Aorta (tissue), 5 donors: Measurements from ENCODE around the gene CERT1. TPM values are rescaled to one million over a fixed set of nuclear protein-coding genes. Genes with fewer than 3 reads are reported as not detected.
"Not testable (repeated sequence)": the region's sequence is repeated elsewhere in the genome, so short reads cannot be mapped to it uniquely, and the experiment has no call there.

Source experiments
- ATAC-seq: fragments of 200-7000 bp; cut with Tn5 transposase; one replicate; pipeline ENCODE4 v1.9.1; 2022; ENCODE audit warnings: moderate library complexity; ENCODE audit not compliant: low FRiP score
- DNase-seq, 2 donors: peaks; one replicate each; pipeline ENCODE4 v3.0.0-alpha.2; 2020
- H3K27ac ChIP-seq, 2 donors: one replicate each; pipeline ENCODE4 v1.5.1; 2013; ENCODE audit warnings: low read length in 2 of 2, mild to moderate bottlenecking in 2 of 2, moderate library complexity in 2 of 2, control low read depth in 1 of 2, inconsistent platforms in 1 of 2, low read depth in 1 of 2
- H3K27me3 ChIP-seq, 2 donors: one replicate each; pipeline ENCODE4 v1.6.1; 2013; ENCODE audit warnings: control low read depth in 1 of 2, low read length in 1 of 2, mild to moderate bottlenecking in 1 of 2, moderate library complexity in 1 of 2; ENCODE audit not compliant: insufficient read depth in 2 of 2, control insufficient read depth in 1 of 2
- H3K36me3 ChIP-seq, 2 donors: one replicate each; pipeline ENCODE4 v1.6.1; 2013; ENCODE audit warnings: control low read depth in 1 of 2, low read length in 1 of 2, mild to moderate bottlenecking in 1 of 2; ENCODE audit not compliant: insufficient read depth in 2 of 2, control insufficient read depth in 1 of 2
- H3K4me1 ChIP-seq, 2 donors: one replicate each; pipeline ENCODE4 v1.6.1; 2013; ENCODE audit warnings: low read length in 2 of 2, control low read depth in 1 of 2, mild to moderate bottlenecking in 1 of 2, moderate library complexity in 1 of 2; ENCODE audit not compliant: insufficient read depth in 2 of 2, control insufficient read depth in 1 of 2
- H3K4me3 ChIP-seq, 2 donors: one replicate each; pipeline ENCODE4 v1.5.1; 2013; ENCODE audit warnings: low read length in 2 of 2, control low read depth in 1 of 2, mild to moderate bottlenecking in 1 of 2
- H3K9me3 ChIP-seq: one replicate; pipeline ENCODE4 v1.6.1; 2013; ENCODE audit warnings: mild to moderate bottlenecking, low read length; ENCODE audit not compliant: control insufficient read depth
- WGBS, 2 donors: extraction: QIAGEN DNeasy Blood & Tissue Kit; methylation state at CpG; one replicate each; pipeline ENCODE4 v1.1.7; 2013; 5-methylcytosine and 5-hydroxymethylcytosine counted together
- intact Hi-C, 2 donors: fragments of 100-400 bp; cut with DNase I; formaldehyde crosslinking; loops; one replicate each; pipeline versions ENCODE4 v1.14.2 to v1.15.0; 2022
- polyA plus RNA-seq, 2 donors: library from polyadenylated mRNA; stranded (reverse); fragments of 200-250 nt; gene quantifications; one replicate each; pipeline ENCODE4 v1.2.3, GENCODE V29; 2013
- total RNA-seq, 2 donors: library from RNA; stranded (reverse); fragmentation: NEBNext Ultra II Directional; extraction: Animal tissue kit (Norgen Biotek cat#: 25700); gene quantifications; one replicate each; pipeline ENCODE4 v1.2.1, GENCODE V29; 2021
- donor health status: healthy with polysubstance abuse.
- donor health status: Bipolar disorder and iron deficiency.
- donor health status: DM: no; HTN: no; CAD: no.
- donor health status: DM: no; HTN: no; CAD: no.
- donor health status: DM: yes; HTN: yes; CAD: no.

CERT1 gene
- total and polyA plus RNA-seq, 4 donors = 14.5 to 41.7 (median 24.6) TPM

- ATAC-seq (no peak), DNase-seq (no peak)
- Histone ChIP-seq H3K27me3 (no peaks in the 10 kb centered on the region), H3K4me3 (no peak overlapping the region), H3K9me3 (no peaks in the 10 kb centered on the region), H3K36me3 (no peaks in the 10 kb centered on the region), H3K27ac (no peak overlapping the region), H3K4me1 (no peaks in the 10 kb centered on the region)
- intact Hi-C loops = no loop called here
- WGBS, 2 donors = 96 to 97% methylated on average over 3 of the region's 3 CpGs
Measured at GRCh38 chr5:75547812-75548211, 36.4 kb upstream of the CERT1 start.

GRCh38 chr5:75546830-75547229 is 35.4 kb upstream of the CERT1 start:
- Histone ChIP-seq H3K27me3 (no peaks in the 10 kb centered on the region), H3K9me3 (no peaks in the 10 kb centered on the region), H3K4me1 (no peaks in the 10 kb centered on the region), H3K36me3 (no peaks in the 10 kb centered on the region), H3K27ac (no peak overlapping the region), H3K4me3 (no peak overlapping the region)
- ATAC-seq (no peak), DNase-seq (no peak)
- WGBS, 2 donors = 96 to 97% methylated on average over 6 of the region's 6 CpGs
- intact Hi-C loops = no loop called here

GRCh38 chr5:75545131-75545530 is 33.7 kb upstream of the CERT1 start:
- no peaks in the 10 kb centered on the region for H3K27me3 ChIP-seq
- no peak for DNase-seq
- no peak overlapping the region for H3K27ac ChIP-seq
- no peak for ATAC-seq
- H3K4me3 ChIP-seq = no peak overlapping the region
- H3K4me1 ChIP-seq = no peaks in the 10 kb centered on the region
- no peaks in the 10 kb centered on the region for H3K36me3 ChIP-seq
- H3K9me3 ChIP-seq = no peaks in the 10 kb centered on the region
- intact Hi-C loops = no loop called here
- WGBS, 2 donors = 79 to 86% methylated on average over 2 of the region's 2 CpGs

- WGBS, 2 donors = 62 to 77% methylated on average over 1 of the region's 1 CpG
- no peaks in the 10 kb centered on the region for H3K4me1 ChIP-seq
- ATAC-seq (no peak), DNase-seq (no peak)
- H3K4me3 ChIP-seq = no peak overlapping the region
- no peaks in the 10 kb centered on the region for H3K27me3 ChIP-seq
- H3K27ac ChIP-seq = no peak overlapping the region
- H3K9me3 ChIP-seq = peaks cover 2% of the 10 kb centered on the region
- intact Hi-C loops = no loop called here
- no peaks in the 10 kb centered on the region for H3K36me3 ChIP-seq
Measured at GRCh38 chr5:75538211-75538610, 26.8 kb upstream of the CERT1 start.

GRCh38 chr5:75536694-75537360 is 25.4 kb upstream of the CERT1 start:
- H3K4me1 ChIP-seq = no peaks in the 10 kb centered on the region
- H3K27me3 ChIP-seq = no peaks in the 10 kb centered on the region
- DNase-seq = peak in 1 of 2 donors; percentile 61
- peak; percentile 38 for ATAC-seq
- H3K36me3 ChIP-seq = no peaks in the 10 kb centered on the region
- no peak overlapping the region for H3K4me3 ChIP-seq
- WGBS, 2 donors = 93 to 96% methylated on average over 6 of the region's 6 CpGs
- no peak overlapping the region for H3K27ac ChIP-seq
- intact Hi-C loops = no loop called here
- H3K9me3 ChIP-seq = peaks cover 2% of the 10 kb centered on the region

- no peak for ATAC-seq
Measured at GRCh38 chr5:75536147-75536546, 24.7 kb upstream of the CERT1 start.

GRCh38 chr5:75534734-75535133 is 23.3 kb upstream of the CERT1 start:
- peaks cover 2% of the 10 kb centered on the region for H3K9me3 ChIP-seq
- H3K27ac ChIP-seq = no peak overlapping the region
- intact Hi-C loops = no loop called here
- H3K4me3 ChIP-seq = no peak overlapping the region
- no peak for ATAC-seq
- no peaks in the 10 kb centered on the region for H3K4me1 ChIP-seq
- no peaks in the 10 kb centered on the region for H3K36me3 ChIP-seq
- 96 to 98% methylated on average over 2 of the region's 2 CpGs for whole genome bisulfite sequencing, 2 donors
- H3K27me3 ChIP-seq = no peaks in the 10 kb centered on the region
- no peak for DNase-seq

More at GRCh38 chr5:75536147-75536546, 24.7 kb upstream of the CERT1 start:
- no peak overlapping the region for H3K4me3 ChIP-seq
- H3K36me3 ChIP-seq = no peaks in the 10 kb centered on the region
- peaks cover 2% of the 10 kb centered on the region for H3K9me3 ChIP-seq
- intact Hi-C loops = no loop called here
- H3K4me1 ChIP-seq = no peaks in the 10 kb centered on the region
- H3K27me3 ChIP-seq = no peaks in the 10 kb centered on the region
- H3K27ac ChIP-seq = no peak overlapping the region
- WGBS, 2 donors = 77 to 82% methylated on average over 3 of the region's 3 CpGs
- no peak for DNase-seq

GRCh38 chr5:75533716-75534115 is 22.3 kb upstream of the CERT1 start:
- DNase-seq, intact Hi-C loops, H3K36me3 ChIP-seq, H3K9me3 ChIP-seq, H3K27me3 ChIP-seq, H3K4me1 ChIP-seq, ATAC-seq, H3K27ac ChIP-seq, H3K4me3 ChIP-seq: not testable (repeated sequence)
- 100% methylated on average over 1 of the region's 1 CpG for WGBS, 2 donors

GRCh38 chr5:75532190-75532589 is 20.8 kb upstream of the CERT1 start:
- peaks cover 0 to under 1% of the 10 kb centered on the region in 2 donors for H3K4me1 ChIP-seq
- no peak overlapping the region for H3K4me3 ChIP-seq
- no peaks in the 10 kb centered on the region for H3K27me3 ChIP-seq
- intact Hi-C loops = no loop called here
- 98 to 100% methylated on average over 2 of the region's 2 CpGs for WGBS, 2 donors
- no peak for DNase-seq
- no peak for ATAC-seq
- no peaks in the 10 kb centered on the region for H3K36me3 ChIP-seq
- peaks cover 2% of the 10 kb centered on the region for H3K9me3 ChIP-seq
- H3K27ac ChIP-seq = no peak overlapping the region
